HG02642 (cell line): ENCODE measurements around the gene MAP1S.
A peak's percentile ranks its signal among the peaks of the same experiment; 100 is the strongest.

Source experiments
- ATAC-seq: cut with Tn5 transposase; IDR thresholded peaks from one replicate; pipeline ENCODE4 v1.9.1; 2021; ENCODE audit warnings: mild to moderate bottlenecking; ENCODE audit not compliant: unreplicated experiment, poor library complexity

Gene MAP1S

DNA sequence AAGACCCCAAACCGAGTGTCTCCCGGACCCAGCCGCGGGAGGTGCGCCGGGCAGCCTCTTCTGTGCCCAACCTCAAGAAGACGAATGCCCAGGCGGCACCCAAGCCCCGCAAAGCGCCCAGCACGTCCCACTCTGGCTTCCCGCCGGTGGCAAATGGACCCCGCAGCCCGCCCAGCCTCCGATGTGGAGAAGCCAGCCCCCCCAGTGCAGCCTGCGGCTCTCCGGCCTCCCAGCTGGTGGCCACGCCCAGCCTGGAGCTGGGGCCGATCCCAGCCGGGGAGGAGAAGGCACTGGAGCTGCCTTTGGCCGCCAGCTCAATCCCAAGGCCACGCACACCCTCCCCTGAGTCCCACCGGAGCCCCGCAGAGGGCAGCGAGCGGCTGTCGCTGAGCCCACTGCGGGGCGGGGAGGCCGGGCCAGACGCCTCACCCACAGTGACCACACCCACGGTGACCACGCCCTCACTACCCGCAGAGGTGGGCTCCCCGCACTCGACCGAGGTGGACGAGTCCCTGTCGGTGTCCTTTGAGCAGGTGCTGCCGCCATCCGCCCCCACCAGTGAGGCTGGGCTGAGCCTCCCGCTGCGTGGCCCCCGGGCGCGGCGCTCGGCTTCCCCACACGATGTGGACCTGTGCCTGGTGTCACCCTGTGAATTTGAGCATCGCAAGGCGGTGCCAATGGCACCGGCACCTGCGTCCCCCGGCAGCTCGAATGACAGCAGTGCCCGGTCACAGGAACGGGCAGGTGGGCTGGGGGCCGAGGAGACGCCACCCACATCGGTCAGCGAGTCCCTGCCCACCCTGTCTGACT is 7.9 kb downstream of the MAP1S start:
- ATAC-seq = no peak

DNA sequence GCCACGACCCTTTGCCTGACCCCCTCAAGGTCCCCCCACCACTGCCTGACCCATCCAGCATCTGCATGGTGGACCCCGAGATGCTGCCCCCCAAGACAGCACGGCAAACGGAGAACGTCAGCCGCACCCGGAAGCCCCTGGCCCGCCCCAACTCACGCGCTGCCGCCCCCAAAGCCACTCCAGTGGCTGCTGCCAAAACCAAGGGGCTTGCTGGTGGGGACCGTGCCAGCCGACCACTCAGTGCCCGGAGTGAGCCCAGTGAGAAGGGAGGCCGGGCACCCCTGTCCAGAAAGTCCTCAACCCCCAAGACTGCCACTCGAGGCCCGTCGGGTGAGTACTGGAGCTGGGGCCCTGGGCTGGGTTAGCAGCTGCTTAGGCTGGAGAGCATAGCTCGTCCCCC is 8.6 kb downstream of the MAP1S start:
- ATAC-seq = no peak

GRCh38 chr19:17733127-17733526 is 13.8 kb downstream of the MAP1S start:
- no peak for ATAC-seq

- ATAC-seq = no peak
Measured at GRCh38 chr19:17734146-17734545, 14.9 kb downstream of the MAP1S start.

DNA sequence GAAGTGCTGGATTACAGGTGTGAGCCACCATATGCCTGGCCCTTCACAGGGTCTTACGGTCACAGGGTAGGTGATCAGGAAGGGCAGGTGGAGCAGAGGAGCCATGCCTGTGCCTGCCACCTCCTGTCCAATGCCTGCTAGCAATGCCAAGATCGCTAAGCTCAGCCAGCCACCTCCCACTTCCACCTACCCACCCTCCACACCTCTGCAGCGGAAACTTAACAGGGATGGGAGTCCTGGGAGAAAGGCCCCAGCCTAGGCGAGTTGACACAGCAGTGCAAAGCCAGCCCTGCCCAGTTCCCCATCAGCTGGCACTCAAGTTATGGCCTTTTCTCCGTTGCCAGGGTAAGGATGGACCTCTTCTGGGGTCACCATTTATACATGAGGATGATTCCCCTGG is 16.1 kb downstream of the MAP1S start:
- no peak for ATAC-seq

GRCh38 chr19:17737690-17738153 is 18.4 kb downstream of the MAP1S start:
- ATAC-seq = no peak

DNA sequence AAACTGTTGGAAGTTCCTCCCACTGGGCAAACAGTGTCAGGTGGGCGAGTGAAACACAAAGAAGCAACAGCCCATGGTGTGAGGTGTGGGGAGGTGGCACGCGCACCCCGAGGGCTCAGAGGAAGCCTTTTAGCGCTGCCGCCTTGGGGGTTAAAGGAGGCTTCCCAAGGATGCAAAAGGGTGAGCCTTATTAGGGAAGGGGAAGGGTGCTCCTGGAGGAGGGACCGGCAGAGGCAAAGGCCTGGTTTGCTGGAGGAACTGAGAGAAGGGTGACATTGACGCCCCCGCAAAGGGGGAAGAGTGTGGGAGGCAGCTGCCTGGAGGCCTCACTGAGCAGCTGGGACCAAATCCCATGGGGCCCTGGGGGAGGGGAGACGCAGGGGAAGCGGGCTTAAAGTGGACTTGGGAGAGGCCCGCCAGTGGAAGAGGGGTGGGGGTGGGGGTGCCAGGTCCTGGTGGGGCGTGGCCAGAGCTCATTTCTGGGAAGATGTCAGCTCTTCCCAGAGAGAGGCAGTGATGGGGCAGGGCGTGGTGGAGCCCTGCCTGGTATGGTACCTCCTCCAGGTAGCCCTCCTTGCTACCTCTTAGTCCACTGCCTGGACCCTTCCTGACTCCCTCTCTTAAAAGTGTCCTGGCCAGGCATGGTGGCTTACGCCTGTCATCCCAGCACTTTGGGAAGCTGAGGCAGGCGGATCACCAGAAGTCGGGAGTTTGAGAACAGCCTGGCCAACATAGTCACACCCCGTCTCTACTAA is 20.0 kb downstream of the MAP1S start:
- no peak for ATAC-seq

DNA sequence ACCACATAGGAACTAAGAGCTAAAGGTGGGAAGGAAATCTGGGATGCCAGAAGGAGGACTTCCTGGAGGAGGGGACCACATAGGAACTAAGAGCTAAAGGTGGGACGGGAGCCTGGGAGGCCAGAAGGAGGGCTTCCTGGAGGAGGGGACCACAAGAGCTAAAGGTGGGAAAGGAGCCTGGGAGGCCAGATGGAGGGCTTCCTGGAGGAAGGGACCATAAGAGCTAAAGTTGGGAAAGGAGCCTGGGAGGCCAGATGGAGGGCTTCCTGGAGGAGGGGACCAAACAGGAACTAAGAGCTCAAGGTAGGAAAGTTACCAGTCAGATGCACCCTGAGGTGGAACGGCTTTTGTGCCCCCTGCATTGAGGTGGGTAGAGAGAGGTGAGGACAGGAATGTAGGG is 22.2 kb downstream of the MAP1S start:
- ATAC-seq = no peak

GRCh38 chr19:17743874-17744580 is 24.7 kb downstream of the MAP1S start:
- no peak for ATAC-seq

DNA sequence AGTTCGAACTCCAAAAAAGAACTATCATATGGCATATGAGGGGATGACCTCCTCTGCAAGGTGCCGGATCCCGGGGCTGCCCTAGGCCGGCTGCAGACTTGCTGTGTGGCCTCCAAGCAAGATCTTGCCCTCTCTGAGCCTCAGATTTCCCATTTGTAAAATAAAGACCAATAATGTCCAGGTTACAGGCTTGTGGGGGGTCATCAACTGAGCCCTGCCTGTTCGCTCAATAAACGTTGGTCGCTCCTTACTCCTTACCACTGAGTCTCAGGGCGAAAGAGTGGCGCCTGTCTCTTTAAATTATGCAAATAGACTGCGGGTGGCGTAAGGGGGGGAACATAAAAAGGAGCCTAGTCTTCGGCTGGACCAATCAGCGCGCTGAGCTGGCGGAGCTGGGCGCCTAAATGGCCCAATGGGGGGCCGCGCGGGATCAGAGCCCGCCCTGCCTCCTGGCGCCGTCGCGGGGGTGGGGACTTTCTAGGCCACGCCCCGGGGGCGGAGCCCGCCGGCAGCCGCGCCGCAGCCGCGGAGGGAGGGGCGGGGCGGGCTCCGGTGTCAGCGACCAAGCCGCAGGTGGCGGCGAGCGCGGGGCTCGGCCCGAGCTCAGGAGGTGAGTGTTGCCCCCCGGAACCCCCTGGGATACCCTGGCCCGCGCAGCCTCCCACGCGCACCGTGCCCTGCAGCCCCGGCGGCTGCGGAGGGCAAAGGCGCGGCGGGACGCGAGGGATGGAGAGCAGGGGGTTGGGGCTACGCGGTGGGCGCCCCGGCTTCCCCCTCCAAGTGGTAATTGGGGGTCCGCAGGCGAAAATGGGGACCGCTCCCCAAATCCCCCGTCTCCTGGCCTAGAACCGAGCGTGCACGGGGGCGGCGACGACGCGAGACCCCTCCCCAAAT is 28.2 kb downstream of the MAP1S start:
- ATAC-seq = peak; percentile 74

DNA sequence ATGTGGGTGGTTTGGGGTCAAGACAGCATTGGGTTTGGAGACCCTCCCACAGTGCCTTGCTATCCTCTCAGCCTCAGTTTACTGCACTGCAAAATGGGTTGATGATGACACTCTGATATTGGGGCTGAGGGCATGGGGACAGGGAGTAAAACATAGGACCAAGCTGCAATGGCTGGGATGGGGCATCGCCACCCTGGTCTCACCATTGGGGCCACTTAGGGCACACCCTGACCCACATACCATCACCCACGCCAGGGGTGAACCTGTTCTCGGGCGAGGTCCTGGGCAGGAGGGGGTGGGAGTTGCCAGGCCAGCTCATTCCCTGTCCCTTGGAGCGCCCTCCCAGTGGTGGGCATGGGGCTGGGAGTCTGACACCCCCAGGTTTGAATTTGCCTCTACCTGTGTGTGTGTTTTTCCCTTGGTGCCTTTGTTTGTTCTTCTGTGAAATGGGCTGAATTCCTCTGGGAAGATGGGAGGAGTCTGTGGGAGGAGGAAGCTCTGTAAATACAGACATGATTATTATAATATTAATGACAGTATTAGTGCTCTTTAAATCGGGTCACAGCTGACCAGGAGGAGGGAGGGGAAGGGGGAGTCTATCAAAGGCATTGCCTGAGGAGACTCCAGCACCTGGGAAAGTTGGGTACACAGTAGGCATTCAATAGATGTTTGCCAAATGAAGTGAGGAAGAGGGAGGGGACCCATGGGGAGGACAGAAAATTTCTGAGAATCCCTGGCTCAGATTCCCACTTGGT is 29.8 kb downstream of the MAP1S start:
- no peak for ATAC-seq

DNA sequence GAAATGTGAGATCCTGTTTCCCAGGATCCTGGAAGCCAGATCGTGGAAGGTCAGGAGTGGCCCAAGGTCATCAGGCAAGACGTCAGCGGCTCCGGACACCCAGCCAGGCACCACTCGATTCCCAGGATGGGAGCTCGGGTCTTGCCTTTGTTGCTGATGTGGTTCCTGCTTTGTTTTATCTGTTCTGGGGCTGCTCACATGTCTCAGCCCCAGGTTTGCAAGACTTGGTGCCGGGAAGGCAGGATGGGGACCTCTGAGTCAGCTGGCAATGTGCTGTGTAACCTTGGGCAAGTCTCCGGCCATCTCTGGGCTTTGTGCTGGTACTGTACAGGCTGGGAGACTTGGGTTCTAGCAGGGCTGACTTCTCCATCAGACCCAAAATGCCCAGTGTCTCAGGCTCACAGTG is 30.6 kb downstream of the MAP1S start:
- ATAC-seq = no peak

- ATAC-seq = peak; percentile 37
Measured at GRCh38 chr19:17751103-17751911, 32.0 kb downstream of the MAP1S start, which contains the start of gene FCHO1. TSS of gene FCHO1 (plus strand) at chr19:17751477. CDS start at chr19:17755165, 3,688 bp downstream.

DNA sequence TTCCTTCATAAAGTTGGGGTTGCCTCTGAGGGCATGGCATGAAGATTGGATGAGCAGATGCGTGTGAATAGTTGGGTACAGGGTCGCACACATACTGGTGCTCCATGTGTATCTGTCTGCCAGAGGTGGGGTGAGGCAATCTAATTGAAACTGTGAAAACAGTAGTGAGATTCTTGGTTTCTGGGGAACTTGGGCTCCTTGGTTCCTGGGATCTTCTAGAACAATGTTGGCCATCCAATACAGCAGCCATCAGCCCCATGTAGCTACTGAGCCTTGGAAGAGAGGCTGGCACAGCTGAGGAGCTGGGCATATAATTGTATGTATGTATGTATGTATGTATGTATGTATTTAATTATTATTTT is 32.6 kb downstream of the MAP1S start:
- no peak for ATAC-seq

DNA sequence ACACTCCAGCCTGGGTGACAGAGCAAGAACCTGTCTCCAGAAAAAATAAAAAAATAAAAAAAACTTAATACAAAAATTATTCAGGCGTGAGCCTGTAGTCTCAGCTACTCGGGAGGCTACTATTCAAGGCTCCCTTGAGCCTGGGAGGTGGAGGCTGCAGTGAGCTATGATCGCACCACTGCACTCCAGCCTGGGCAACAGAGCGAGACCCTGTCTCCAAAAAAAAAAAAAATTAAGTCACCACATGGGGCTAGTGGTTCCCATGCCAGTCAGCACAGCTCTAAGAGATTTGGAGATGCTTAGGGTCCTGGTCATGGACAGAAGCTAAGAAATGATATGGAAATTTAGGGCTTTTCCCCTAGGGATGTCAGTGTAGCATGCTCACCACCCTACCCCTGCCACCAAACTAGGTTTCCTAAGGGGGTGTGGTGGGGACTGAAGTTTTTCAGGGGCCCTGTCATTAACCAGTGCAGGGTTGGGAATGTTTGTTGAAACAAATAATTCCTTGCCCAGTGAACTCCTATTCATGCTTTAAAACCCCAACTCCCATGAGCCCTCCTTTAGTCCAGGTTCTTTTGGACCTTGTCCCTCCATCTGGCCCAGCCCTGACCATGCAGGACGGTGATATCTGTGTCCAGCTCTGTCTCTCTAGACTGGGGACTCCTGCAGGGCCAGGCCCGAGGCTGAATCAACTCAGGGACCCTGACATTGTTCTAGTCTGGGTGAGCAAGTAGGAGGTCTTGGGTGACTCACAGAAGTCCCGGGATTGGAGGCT is 33.8 kb downstream of the MAP1S start:
- ATAC-seq = no peak

- no peak for ATAC-seq
Measured at GRCh38 chr19:17753976-17754375, 34.7 kb downstream of the MAP1S start.

GRCh38 chr19:17754634-17755442 is 35.6 kb downstream of the MAP1S start:
- ATAC-seq = peak; percentile 37
